ENCODE results near the gene OGFOD2.

The OGFOD2 gene

GRCh38 chr12:122982963-122983788 lies 8.1 kb downstream of the OGFOD2 start:
- peak; percentile 23; the same call in 1 of the 2 replicates for TF ChIP-seq CTCF (IDR thresholded peaks at IDR 0.05; ENCODE audit: low read depth, low read length)
- H3K9me3 ChIP-seq (ENCODE audit: severe bottlenecking): no peaks in the 10 kb centered on the region
- no peak overlapping the region for H3K27ac ChIP-seq
- peaks cover 28% of the 10 kb centered on the region for H3K36me3 ChIP-seq
- DNase-seq: no peak
- no peaks in the 10 kb centered on the region for H3K27me3 ChIP-seq (ENCODE audit: insufficient read depth, low read depth, severe bottlenecking)
- H3K4me3 ChIP-seq (ENCODE audit: low read depth, low read length): no peak overlapping the region

GRCh38 chr12:122983789-122984515 lies 8.9 kb downstream of the OGFOD2 start:
- no peaks in the 10 kb centered on the region for H3K27me3 ChIP-seq (ENCODE audit: insufficient read depth, low read depth, severe bottlenecking)
- TF ChIP-seq CTCF (IDR thresholded peaks at IDR 0.05; ENCODE audit: low read depth, low read length): no peak
- H3K36me3 ChIP-seq: peaks cover 24% of the 10 kb centered on the region
- H3K9me3 ChIP-seq (ENCODE audit: severe bottlenecking): no peaks in the 10 kb centered on the region
- DNase-seq: no peak
- H3K27ac ChIP-seq: no peak overlapping the region
- H3K4me3 ChIP-seq (ENCODE audit: low read depth, low read length): no peak overlapping the region

GRCh38 chr12:122984612-122985337 lies 9.7 kb downstream of the OGFOD2 start:
- no peak for DNase-seq

GRCh38 chr12:122985338-122986257 lies 10.6 kb downstream of the OGFOD2 start:
- no peak overlapping the region for H3K27ac ChIP-seq

More at GRCh38 chr12:122984612-122985337, 9.7 kb downstream of the OGFOD2 start:
- Histone ChIP-seq H3K27ac (no peak overlapping the region), H3K9me3 (ENCODE audit: severe bottlenecking) (no peaks in the 10 kb centered on the region), H3K4me3 (ENCODE audit: low read depth, low read length) (no peak overlapping the region), H3K27me3 (ENCODE audit: insufficient read depth, low read depth, severe bottlenecking) (no peaks in the 10 kb centered on the region), H3K36me3 (peaks cover 23% of the 10 kb centered on the region)
- TF ChIP-seq CTCF (IDR thresholded peaks at IDR 0.05; ENCODE audit: low read depth, low read length): no peak

More at GRCh38 chr12:122985338-122986257, 10.6 kb downstream of the OGFOD2 start:
- Histone ChIP-seq H3K36me3 (peaks cover 23% of the 10 kb centered on the region), H3K27me3 (ENCODE audit: insufficient read depth, low read depth, severe bottlenecking) (no peaks in the 10 kb centered on the region), H3K9me3 (ENCODE audit: severe bottlenecking) (no peaks in the 10 kb centered on the region), H3K4me3 (ENCODE audit: low read depth, low read length) (no peak overlapping the region)
- TF ChIP-seq CTCF (IDR thresholded peaks at IDR 0.05; ENCODE audit: low read depth, low read length): no peak
- no peak for DNase-seq

Measured in WERI-Rb-1 (cell line).